IMR-90 (cell line): ENCODE results near the gene TMEFF1. TPM values are rescaled to one million over a fixed set of nuclear protein-coding genes. Genes with fewer than 3 reads are reported as not detected.
"Not testable (repeated sequence)": the region's sequence is repeated elsewhere in the genome, so short reads cannot be mapped to it uniquely, and the experiment has no call there.

ENCODE experiments used
- ATAC-seq: fragments of 200-7000 bp; cut with Tn5 transposase; 2 replicates; pipeline ENCODE4 v1.9.1; 2020; ENCODE audit warnings: low read depth, mild to moderate bottlenecking, moderate library complexity
- BruUV-seq: library from RNA; stranded (reverse); fragments of 400-500 nt; replicated peaks from 2 replicates; lab custom pipeline; 2021; lab: Mats Ljungman, UMichigan
- CTCF ChIA-PET: fragments of 300-600 bp; formaldehyde crosslinking; extraction: SDS; loops from one replicate; lab custom pipeline; 2021; ENCODE audit warnings: antibody characterized with exemption; lab: Yijun Ruan, JAX
- POLR2A ChIA-PET: fragments of 300-600 bp; sonication (Branson Sonifier 250); formaldehyde crosslinking; loops from one replicate; lab custom pipeline; 2022; ENCODE audit warnings: antibody characterized with exemption; ENCODE audit not compliant: unreplicated experiment; lab: Charles Lee
- DNase-seq: peaks from one replicate; pipeline ENCODE4 v3.0.0; 2013
- H2AFZ ChIP-seq: replicated peaks from 2 replicates; pipeline ENCODE3; 2013; ENCODE audit warnings: low read length, mild to moderate bottlenecking; ENCODE audit not compliant: poor library complexity
- H2AK5ac ChIP-seq: 2 replicates; pipeline ENCODE4 v1.6.1; 2013; ENCODE audit warnings: low read depth, low read length, inconsistent platforms
- H2AK9ac ChIP-seq: replicated peaks from 2 replicates; pipeline ENCODE3; 2013; ENCODE audit warnings: mild to moderate bottlenecking, low read depth, low read length, moderate library complexity; ENCODE audit not compliant: poor library complexity
- H2BK120ac ChIP-seq: 2 replicates; pipeline ENCODE4 v1.6.1; 2013; ENCODE audit warnings: low read depth, low read length, inconsistent platforms
- H2BK15ac ChIP-seq: 3 replicates; pipeline ENCODE4 v1.6.1; 2013; ENCODE audit warnings: low read depth, low read length, inconsistent platforms
- H2BK20ac ChIP-seq: 2 replicates; pipeline ENCODE4 v1.6.1; 2013; ENCODE audit warnings: low read depth, mild to moderate bottlenecking, inconsistent platforms, low read length, moderate library complexity
- H2BK5ac ChIP-seq: 2 replicates; pipeline ENCODE4 v1.6.1; 2013; ENCODE audit warnings: mild to moderate bottlenecking, low read depth, low read length, inconsistent platforms; ENCODE audit not compliant: poor library complexity, severe bottlenecking
- H3K14ac ChIP-seq: replicated peaks from 2 replicates; pipeline ENCODE4 v1.6.1; 2013; ENCODE audit warnings: low read depth, low read length, inconsistent platforms
- H3K18ac ChIP-seq: 2 replicates; pipeline ENCODE4 v1.6.1; 2013; ENCODE audit warnings: low read depth, low read length, control low read depth
- H3K23ac ChIP-seq: 2 replicates; pipeline ENCODE4 v1.6.1; 2013; ENCODE audit warnings: low read depth, low read length, inconsistent platforms
- H3K27ac ChIP-seq: 2 replicates; pipeline ENCODE4 v1.5.1; 2013; ENCODE audit warnings: mild to moderate bottlenecking, control low read depth, low read length; ENCODE audit not compliant: insufficient read depth
- H3K27me3 ChIP-seq: 2 replicates; pipeline ENCODE4 v1.6.1; 2013; ENCODE audit warnings: low read length; ENCODE audit not compliant: control insufficient read depth, insufficient read depth
- H3K36me3 ChIP-seq: 2 replicates; pipeline ENCODE4 v1.6.1; 2013; ENCODE audit warnings: low read length, mixed read lengths; ENCODE audit not compliant: control insufficient read depth, insufficient read depth
- H3K4ac ChIP-seq: 2 replicates; pipeline ENCODE4 v1.6.1; 2013; ENCODE audit warnings: low read depth, low read length, inconsistent platforms
- H3K4me1 ChIP-seq: 2 replicates; pipeline ENCODE4 v1.6.1; 2013; ENCODE audit warnings: low read length, mixed read lengths; ENCODE audit not compliant: control insufficient read depth, insufficient read depth
- H3K4me2 ChIP-seq: 2 replicates; pipeline ENCODE4 v1.6.1; 2013; ENCODE audit warnings: low read depth, mild to moderate bottlenecking, control low read depth, low read length, moderate library complexity
- H3K4me3 ChIP-seq: 2 replicates; pipeline ENCODE4 v1.5.1; 2013; ENCODE audit warnings: low read depth, mild to moderate bottlenecking, control low read depth, low read length, moderate library complexity; ENCODE audit not compliant: insufficient read depth
- H3K56ac ChIP-seq: 2 replicates; pipeline ENCODE4 v1.6.1; 2013; ENCODE audit warnings: low read length, inconsistent platforms; ENCODE audit not compliant: insufficient read depth; ENCODE audit errors: extremely low read depth
- H3K79me1 ChIP-seq, 2 experiments: 2 replicates each; pipeline ENCODE4 v1.6.1; 2013; ENCODE audit warnings: low read length in 2 of 2, inconsistent platforms in 1 of 2, low read depth in 1 of 2
- H3K9ac ChIP-seq: 2 replicates; pipeline ENCODE4 v1.6.1; 2013; ENCODE audit warnings: low read depth, low read length, control low read depth
- H3K9me1 ChIP-seq: 2 replicates; pipeline ENCODE4 v1.6.1; 2013; ENCODE audit warnings: low read length, inconsistent platforms; ENCODE audit not compliant: insufficient read depth
- H3K9me3 ChIP-seq: 2 replicates; pipeline ENCODE4 v1.6.1; 2013; ENCODE audit warnings: low read length; ENCODE audit not compliant: control insufficient read depth, insufficient read depth
- H4K20me1 ChIP-seq: 2 replicates; pipeline ENCODE4 v1.6.1; 2013; ENCODE audit warnings: low read length, inconsistent platforms; ENCODE audit not compliant: insufficient read depth
- H4K5ac ChIP-seq: 2 replicates; pipeline ENCODE4 v1.6.1; 2013; ENCODE audit warnings: mild to moderate bottlenecking, low read depth, low read length, control low read depth
- H4K8ac ChIP-seq, 2 experiments: 2 replicates each; pipeline ENCODE4 v1.6.1; 2013; ENCODE audit warnings: low read depth in 2 of 2, low read length in 2 of 2, control low read depth in 1 of 2, inconsistent platforms in 1 of 2
- H4K91ac ChIP-seq: 2 replicates; pipeline ENCODE4 v1.6.1; 2013; ENCODE audit warnings: low read depth, low read length, inconsistent platforms; ENCODE audit not compliant: insufficient read depth
- WGBS, 2 experiments: methylation state at CpG; one replicate each; pipeline versions ENCODE4 v1.1.5 to v1.1.7; 2013; ENCODE audit warnings: missing lambda C conversion rate in 2 of 2; ENCODE audit not compliant: insufficient read length in 1 of 2; ENCODE audit errors: extremely low coverage in 2 of 2; 5-methylcytosine and 5-hydroxymethylcytosine counted together
- dilution Hi-C: fragments of 300-500 bp; cut with HindIII; formaldehyde crosslinking; loops from one replicate; pipeline ENCODE4 v1.14.3; 2018; ENCODE audit warnings: low sequenced_read_pairs; ENCODE audit not compliant: unreplicated experiment
- in situ Hi-C: fragments of 300-500 bp; cut with MboI; formaldehyde crosslinking; loops from 3 replicates; pipeline ENCODE4 v1.14.3; 2019; ENCODE audit warnings: low sequenced_read_pairs, inconsistent platforms, mixed read lengths
- intact Hi-C: fragments of 100-400 bp; cut with micrococcal nuclease; formaldehyde crosslinking; loops from 2 replicates; pipeline ENCODE4 v1.10.0; 2022
- polyA plus RNA-seq, 3 experiments: library from polyadenylated mRNA; depleted of rRNA; stranded (reverse); fragments of >200 nt; gene quantifications; 2 replicates each; pipeline ENCODE4 v1.2.3, GENCODE V29; 2012; ENCODE audit warnings: low replicate concordance in 1 of 3
- total RNA-seq: library from RNA; depleted of rRNA; stranded (reverse); fragments of >200 nt; gene quantifications from 2 replicates; pipeline ENCODE4 v1.2.3, GENCODE V29; 2012

Gene TMEFF1
- total and polyA plus RNA-seq, 2 of the 4 experiments (the other 2 are of a cell fraction): 0.62 to 0.90 TPM

DNA sequence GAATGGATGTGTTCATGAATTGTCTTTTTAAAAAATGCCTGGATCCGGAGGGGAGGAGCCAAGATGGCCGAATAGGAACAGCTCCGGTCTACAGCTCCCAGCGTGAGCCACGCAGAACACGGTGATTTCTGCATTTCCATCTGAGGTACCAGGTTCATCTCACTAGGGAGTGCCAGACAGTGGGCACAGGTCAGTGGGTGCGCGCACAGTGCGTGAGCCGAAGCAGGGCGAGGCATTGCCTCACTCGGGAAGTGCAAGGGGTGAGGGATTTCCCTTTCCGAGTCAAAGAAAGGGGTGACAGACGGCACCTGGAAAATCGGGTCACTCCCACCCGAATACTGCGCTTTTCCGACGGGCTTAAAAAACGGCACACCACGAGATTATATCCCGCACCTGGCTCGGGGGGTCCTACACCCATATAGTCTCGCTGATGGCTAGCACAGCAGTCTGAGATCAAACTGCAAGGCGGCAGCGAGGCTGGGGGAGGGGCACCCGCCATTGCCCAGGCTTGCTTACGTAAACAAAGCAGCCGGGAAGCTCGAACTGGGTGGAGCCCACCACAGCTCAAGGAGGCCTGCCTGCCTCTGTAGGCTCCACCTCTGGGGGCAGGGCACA, 54.3 kb downstream of the TMEFF1 start:
- H4K5ac ChIP-seq, H4K91ac ChIP-seq, intact Hi-C loops, CTCF ChIA-PET, H2BK20ac ChIP-seq, H3K27ac ChIP-seq, H3K4me3 ChIP-seq, H2BK5ac ChIP-seq, H4K20me1 ChIP-seq, H3K56ac ChIP-seq, H3K18ac ChIP-seq, BruUV-seq, H2AFZ ChIP-seq, H3K79me1 ChIP-seq, DNase-seq, H3K4me2 ChIP-seq, H2AK5ac ChIP-seq, H2BK120ac ChIP-seq, H3K4ac ChIP-seq, H4K8ac ChIP-seq, H3K14ac ChIP-seq, in situ Hi-C loops, ATAC-seq, dilution Hi-C loops, H2AK9ac ChIP-seq, H2BK15ac ChIP-seq, H3K9me3 ChIP-seq, H3K9ac ChIP-seq, H3K9me1 ChIP-seq, H3K27me3 ChIP-seq, POLR2A ChIA-PET, H3K23ac ChIP-seq, H3K36me3 ChIP-seq, H3K4me1 ChIP-seq: not testable (repeated sequence)
- whole genome bisulfite sequencing, 2 experiments: 100% methylated on average over 7 of the region's 30 CpGs; no CpG with 5 or more reads in 1 of the 2 experiments
